SU-DHL-6 (cell line): ENCODE data around the gene C8A.

Experiments
- H2AFZ ChIP-seq: fragments of 200-600 bp; sonication (generic); 2 replicates; pipeline ENCODE4 v1.6.1; 2014; ENCODE audit warnings: low read depth, mild to moderate bottlenecking, moderate library complexity, mixed read lengths, antibody characterized with exemption, low read length; ENCODE audit not compliant: severe bottlenecking
- H3F3A ChIP-seq: fragments of 200-600 bp; shearing (Covaris generic); 2 replicates; pipeline ENCODE4 v1.6.0; 2016; ENCODE audit warnings: antibody characterized with exemption, mild to moderate bottlenecking; ENCODE audit not compliant: insufficient read depth
- H3K27ac ChIP-seq: fragments of 200-600 bp; sonication (generic); 2 replicates; pipeline ENCODE4 v1.5.1; 2016; ENCODE audit warnings: low read depth, mild to moderate bottlenecking, low read length, moderate library complexity, mixed read lengths
- H3K27me3 ChIP-seq: fragments of 200-600 bp; sonication (generic), shearing (Covaris generic); 2 replicates; pipeline ENCODE4 v1.6.0; 2014; ENCODE audit warnings: mild to moderate bottlenecking, low read length
- H3K36me3 ChIP-seq: fragments of 200-600 bp; sonication (generic); 2 replicates; pipeline ENCODE4 v1.6.1; 2014; ENCODE audit warnings: mild to moderate bottlenecking, low read length, mixed read lengths
- H3K4me2 ChIP-seq: fragments of 300-600, 200-600 bp; shearing (Covaris generic), sonication (generic); 2 replicates; pipeline ENCODE4 v1.6.0; 2014; ENCODE audit warnings: low read length, low read depth, mild to moderate bottlenecking; ENCODE audit not compliant: poor library complexity, severe bottlenecking
- H3K4me3 ChIP-seq: fragments of 200-600 bp; sonication (generic); 2 replicates; pipeline ENCODE4 v1.5.1; 2014; ENCODE audit warnings: antibody characterized with exemption, low read length, mild to moderate bottlenecking, mixed read lengths; ENCODE audit not compliant: insufficient read depth, poor library complexity, severe bottlenecking
- H3K79me2 ChIP-seq: fragments of 200-600 bp; sonication (generic); 2 replicates; pipeline ENCODE4 v1.6.1; 2014; ENCODE audit warnings: mild to moderate bottlenecking, low read length, moderate library complexity; ENCODE audit not compliant: insufficient read depth
- H3K9ac ChIP-seq: fragments of 200-600 bp; sonication (generic); 2 replicates; pipeline ENCODE4 v1.7.0; 2014; ENCODE audit warnings: mild to moderate bottlenecking, low read length
- H3K9me2 ChIP-seq: fragments of 200-600 bp; sonication (generic); replicated peaks from 2 replicates; pipeline ENCODE4 v1.6.1; 2014; ENCODE audit warnings: low read length; ENCODE audit not compliant: insufficient read depth
- H3K9me3 ChIP-seq: fragments of 200-600 bp; sonication (generic); 2 replicates; pipeline ENCODE4 v1.6.1; 2014; ENCODE audit warnings: low read length, mixed read lengths; ENCODE audit not compliant: insufficient read depth
- H4K20me1 ChIP-seq: fragments of 200-600 bp; sonication (generic); 2 replicates; pipeline ENCODE4 v1.6.1; 2014; ENCODE audit warnings: low read depth, mild to moderate bottlenecking, antibody characterized with exemption, low read length, moderate library complexity, mixed read lengths
- EZH2phosphoT487 ChIP-seq: fragments of 200-600 bp; sonication (generic), shearing (Covaris generic); conservative IDR thresholded peaks from 2 replicates; pipeline ENCODE4 v1.6.1; 2018; ENCODE audit warnings: mild to moderate bottlenecking, antibody characterized with exemption, low read length, moderate library complexity, mixed read lengths
- TF ChIP-seq, protein P1 (sequence below): fragments of 200-600 bp; sonication (generic); IDR thresholded peaks from one replicate; pipeline ENCODE4 v1.5.1; 2017; ENCODE audit warnings: antibody characterized with exemption, mild to moderate bottlenecking, low read length, moderate library complexity; ENCODE audit not compliant: insufficient read depth, poor library complexity, severe bottlenecking

C8A gene

GRCh38 chr1:56833088-56833487 is 21.5 kb upstream of the C8A start:
- Histone ChIP-seq H4K20me1 (no peaks in the 10 kb centered on the region), H3F3A (no peaks in the 10 kb centered on the region), H2AFZ (no peak overlapping the region), H3K9ac (no peak overlapping the region), H3K27me3 (no peaks in the 10 kb centered on the region), H3K9me2 (no peaks in the 10 kb centered on the region), H3K9me3 (no peaks in the 10 kb centered on the region), H3K79me2 (no peaks in the 10 kb centered on the region), H3K4me2 (no peak overlapping the region), H3K27ac (no peak overlapping the region), H3K4me3 (no peak overlapping the region), H3K36me3 (no peaks in the 10 kb centered on the region)
- no peak for TF ChIP-seq EZH2phosphoT487

DNA sequence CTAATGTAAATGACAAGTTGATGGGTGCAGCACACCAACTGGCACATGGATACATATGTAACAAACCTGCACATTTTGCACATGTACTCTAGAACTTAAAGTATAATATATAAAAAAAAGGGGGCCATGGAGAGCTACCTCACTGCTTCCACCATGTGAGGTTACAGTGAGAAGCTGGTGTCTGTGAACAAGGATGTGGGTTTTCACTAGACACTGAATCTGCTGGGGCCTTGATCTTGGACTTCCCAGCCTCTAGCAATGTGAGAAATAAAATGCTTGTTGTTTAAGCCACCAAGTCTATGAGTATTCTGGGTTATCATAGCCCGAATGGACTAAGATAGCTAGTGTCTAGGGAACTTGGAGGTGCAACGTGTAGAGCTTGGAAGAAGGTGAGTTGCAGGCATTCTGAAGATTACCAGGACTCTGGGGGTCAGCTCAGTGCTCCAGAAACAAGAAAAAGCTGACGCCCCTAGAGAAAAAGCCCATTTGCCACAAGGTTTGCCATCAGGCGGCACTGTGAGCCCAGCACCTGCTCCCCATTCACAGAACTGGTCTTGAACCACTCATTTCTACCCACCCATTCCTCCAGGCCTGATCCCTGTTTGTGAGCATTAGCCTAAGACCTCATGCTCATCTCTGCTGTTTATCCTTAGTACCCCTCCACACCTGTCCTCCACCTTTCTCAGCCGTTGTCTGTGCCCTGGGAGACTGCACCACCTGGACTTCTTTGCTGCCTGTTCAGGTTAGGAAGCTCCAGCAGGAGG is 20.3 kb upstream of the C8A start:
- H3K9me2 ChIP-seq = no peaks in the 10 kb centered on the region
- no peaks in the 10 kb centered on the region for H3K36me3 ChIP-seq
- H3K79me2 ChIP-seq = no peaks in the 10 kb centered on the region
- no peak overlapping the region for H3K27ac ChIP-seq
- H2AFZ ChIP-seq = no peak overlapping the region
- TF ChIP-seq, protein P1, sequence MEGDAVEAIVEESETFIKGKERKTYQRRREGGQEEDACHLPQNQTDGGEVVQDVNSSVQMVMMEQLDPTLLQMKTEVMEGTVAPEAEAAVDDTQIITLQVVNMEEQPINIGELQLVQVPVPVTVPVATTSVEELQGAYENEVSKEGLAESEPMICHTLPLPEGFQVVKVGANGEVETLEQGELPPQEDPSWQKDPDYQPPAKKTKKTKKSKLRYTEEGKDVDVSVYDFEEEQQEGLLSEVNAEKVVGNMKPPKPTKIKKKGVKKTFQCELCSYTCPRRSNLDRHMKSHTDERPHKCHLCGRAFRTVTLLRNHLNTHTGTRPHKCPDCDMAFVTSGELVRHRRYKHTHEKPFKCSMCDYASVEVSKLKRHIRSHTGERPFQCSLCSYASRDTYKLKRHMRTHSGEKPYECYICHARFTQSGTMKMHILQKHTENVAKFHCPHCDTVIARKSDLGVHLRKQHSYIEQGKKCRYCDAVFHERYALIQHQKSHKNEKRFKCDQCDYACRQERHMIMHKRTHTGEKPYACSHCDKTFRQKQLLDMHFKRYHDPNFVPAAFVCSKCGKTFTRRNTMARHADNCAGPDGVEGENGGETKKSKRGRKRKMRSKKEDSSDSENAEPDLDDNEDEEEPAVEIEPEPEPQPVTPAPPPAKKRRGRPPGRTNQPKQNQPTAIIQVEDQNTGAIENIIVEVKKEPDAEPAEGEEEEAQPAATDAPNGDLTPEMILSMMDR = no peak
- TF ChIP-seq EZH2phosphoT487 = no peak
- H3K9me3 ChIP-seq = no peaks in the 10 kb centered on the region
- no peaks in the 10 kb centered on the region for H3F3A ChIP-seq
- no peak overlapping the region for H3K9ac ChIP-seq
- no peak overlapping the region for H3K4me3 ChIP-seq
- no peaks in the 10 kb centered on the region for H4K20me1 ChIP-seq
- no peaks in the 10 kb centered on the region for H3K27me3 ChIP-seq
- no peak overlapping the region for H3K4me2 ChIP-seq

DNA sequence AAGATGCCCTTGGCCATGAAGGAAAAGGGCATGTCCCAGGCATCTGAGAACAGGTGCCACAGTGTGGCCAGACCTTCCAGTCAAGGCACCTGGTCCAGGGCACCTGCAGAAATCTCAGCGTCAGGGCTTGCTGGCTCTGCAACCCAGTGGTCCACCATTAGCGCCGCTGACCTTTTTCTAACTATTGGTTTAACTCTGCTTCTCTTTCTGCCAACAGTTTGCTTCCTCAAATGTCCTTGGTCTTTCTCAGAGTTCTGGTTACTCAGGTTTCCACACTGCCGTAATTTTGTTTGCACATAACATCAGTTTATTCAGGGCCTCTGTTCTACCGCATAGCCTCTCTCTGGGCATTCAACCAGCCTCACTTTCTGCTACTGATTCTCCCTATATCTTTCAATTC is 18.9 kb upstream of the C8A start:
- H3K27ac ChIP-seq = no peak overlapping the region
- H3K9me3 ChIP-seq = no peaks in the 10 kb centered on the region
- no peaks in the 10 kb centered on the region for H3F3A ChIP-seq
- H3K79me2 ChIP-seq = no peaks in the 10 kb centered on the region
- no peak overlapping the region for H3K4me3 ChIP-seq
- no peaks in the 10 kb centered on the region for H3K27me3 ChIP-seq
- H2AFZ ChIP-seq = no peak overlapping the region
- no peaks in the 10 kb centered on the region for H4K20me1 ChIP-seq
- H3K4me2 ChIP-seq = no peak overlapping the region
- TF ChIP-seq EZH2phosphoT487 = no peak
- TF ChIP-seq, protein P1 = no peak
- no peaks in the 10 kb centered on the region for H3K36me3 ChIP-seq
- no peak overlapping the region for H3K9ac ChIP-seq
- no peaks in the 10 kb centered on the region for H3K9me2 ChIP-seq

- H2AFZ ChIP-seq = no peak overlapping the region
- H3K79me2 ChIP-seq = no peaks in the 10 kb centered on the region
- no peak overlapping the region for H3K9ac ChIP-seq
These were observed 18.2 kb upstream of the C8A start for GRCh38 chr1:56836359-56836758.

More at GRCh38 chr1:56836359-56836758, 18.2 kb upstream of the C8A start:
- no peaks in the 10 kb centered on the region for H3K27me3 ChIP-seq
- TF ChIP-seq, protein P1 = no peak
- no peak for TF ChIP-seq EZH2phosphoT487
- no peaks in the 10 kb centered on the region for H4K20me1 ChIP-seq
- no peak overlapping the region for H3K4me3 ChIP-seq
- no peaks in the 10 kb centered on the region for H3K9me2 ChIP-seq
- no peaks in the 10 kb centered on the region for H3K9me3 ChIP-seq
- H3K4me2 ChIP-seq = no peak overlapping the region
- H3K36me3 ChIP-seq = no peaks in the 10 kb centered on the region
- H3K27ac ChIP-seq = no peak overlapping the region
- no peaks in the 10 kb centered on the region for H3F3A ChIP-seq
